GM12801 (cell line): ENCODE measurements around the gene KIFC3.

Source experiments
- TF ChIP-seq, protein P1 (sequence below): IDR thresholded peaks from one replicate; pipeline ENCODE4 v1.5.1; 2011; ENCODE audit warnings: control low read depth; ENCODE audit not compliant: insufficient read length; ENCODE audit errors: extremely low read depth

KIFC3 gene

DNA sequence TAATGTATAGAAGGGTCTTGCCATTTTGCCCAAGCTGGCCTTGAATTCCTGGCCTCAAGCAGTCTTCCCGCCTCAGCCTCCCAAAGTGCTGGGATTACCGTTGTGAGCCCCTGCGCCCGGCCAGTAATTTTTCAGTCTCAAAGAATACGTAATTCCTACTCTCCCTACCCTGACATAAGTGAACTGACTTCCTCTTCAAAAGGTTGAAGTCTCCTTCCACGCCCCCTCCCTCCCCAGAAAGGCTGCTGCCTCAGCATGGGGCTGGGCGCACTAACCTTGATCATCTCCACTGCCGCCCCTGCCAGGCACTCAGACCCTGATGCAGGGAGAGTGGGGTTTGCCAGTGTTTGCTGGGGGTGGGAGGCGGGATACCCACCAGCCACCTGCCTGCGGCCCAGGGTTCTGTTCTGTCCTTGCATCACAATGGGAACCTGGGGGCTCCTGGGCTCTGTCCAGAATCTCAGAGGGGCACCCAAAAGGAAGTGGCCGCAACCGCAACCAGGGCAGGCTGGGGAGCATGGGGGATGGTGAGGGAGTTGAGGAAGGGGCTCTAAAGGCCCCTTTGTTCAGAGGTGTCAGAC lies 27.5 kb downstream of the KIFC3 start:
- TF ChIP-seq, protein P1, sequence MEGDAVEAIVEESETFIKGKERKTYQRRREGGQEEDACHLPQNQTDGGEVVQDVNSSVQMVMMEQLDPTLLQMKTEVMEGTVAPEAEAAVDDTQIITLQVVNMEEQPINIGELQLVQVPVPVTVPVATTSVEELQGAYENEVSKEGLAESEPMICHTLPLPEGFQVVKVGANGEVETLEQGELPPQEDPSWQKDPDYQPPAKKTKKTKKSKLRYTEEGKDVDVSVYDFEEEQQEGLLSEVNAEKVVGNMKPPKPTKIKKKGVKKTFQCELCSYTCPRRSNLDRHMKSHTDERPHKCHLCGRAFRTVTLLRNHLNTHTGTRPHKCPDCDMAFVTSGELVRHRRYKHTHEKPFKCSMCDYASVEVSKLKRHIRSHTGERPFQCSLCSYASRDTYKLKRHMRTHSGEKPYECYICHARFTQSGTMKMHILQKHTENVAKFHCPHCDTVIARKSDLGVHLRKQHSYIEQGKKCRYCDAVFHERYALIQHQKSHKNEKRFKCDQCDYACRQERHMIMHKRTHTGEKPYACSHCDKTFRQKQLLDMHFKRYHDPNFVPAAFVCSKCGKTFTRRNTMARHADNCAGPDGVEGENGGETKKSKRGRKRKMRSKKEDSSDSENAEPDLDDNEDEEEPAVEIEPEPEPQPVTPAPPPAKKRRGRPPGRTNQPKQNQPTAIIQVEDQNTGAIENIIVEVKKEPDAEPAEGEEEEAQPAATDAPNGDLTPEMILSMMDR = no peak

DNA sequence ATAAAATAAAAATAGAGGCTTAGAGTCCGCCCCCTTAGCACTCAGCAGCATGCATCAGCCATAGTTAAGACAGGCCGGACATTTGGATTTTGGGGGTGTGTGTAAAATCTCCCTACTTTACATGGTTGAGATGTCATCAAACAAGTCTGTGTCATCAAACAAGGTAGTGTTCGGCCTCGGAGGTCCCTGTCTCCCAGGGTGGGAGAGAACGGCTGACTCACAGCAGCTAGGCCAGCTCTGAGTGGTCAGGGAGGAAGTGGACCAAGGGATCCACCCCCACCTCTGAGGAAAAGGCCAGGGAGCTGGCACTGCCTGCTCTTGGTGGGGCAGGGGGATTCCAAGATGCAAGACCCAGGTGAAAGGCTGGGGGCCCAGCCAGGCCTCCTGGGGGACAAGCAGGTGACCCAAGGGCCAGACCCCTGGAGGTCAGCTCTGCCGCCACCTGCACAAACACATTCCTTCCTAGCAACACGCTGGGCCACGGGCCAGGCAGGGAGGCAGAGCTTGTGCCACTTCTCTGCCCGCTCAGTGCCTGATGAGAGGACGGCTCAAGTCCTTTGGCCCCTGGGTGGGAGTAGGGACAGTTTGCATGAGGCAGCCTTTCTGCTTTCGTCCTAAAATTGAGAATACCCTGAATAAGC lies 28.5 kb downstream of the KIFC3 start:
- TF ChIP-seq, protein P1 = no peak

DNA sequence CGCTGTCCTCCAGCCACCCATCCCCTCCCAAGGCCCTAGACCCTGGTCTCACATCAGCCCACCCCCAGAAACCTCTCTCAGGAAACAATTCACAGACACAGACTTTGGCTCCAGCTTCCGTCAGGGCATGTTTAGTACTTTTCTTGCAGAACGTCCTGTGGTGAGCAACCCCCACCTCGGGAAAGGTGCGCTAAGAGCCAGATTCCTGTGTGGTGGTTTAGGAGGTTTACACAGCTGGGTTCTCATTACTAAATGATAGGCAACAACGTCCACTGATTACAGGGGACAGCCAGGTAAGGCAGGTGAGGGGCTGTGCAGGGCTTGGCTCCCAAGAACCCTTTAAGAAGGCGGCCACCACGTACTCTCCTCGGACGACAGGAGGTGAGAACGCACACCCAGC lies 29.3 kb downstream of the KIFC3 start:
- TF ChIP-seq, protein P1 = no peak

DNA sequence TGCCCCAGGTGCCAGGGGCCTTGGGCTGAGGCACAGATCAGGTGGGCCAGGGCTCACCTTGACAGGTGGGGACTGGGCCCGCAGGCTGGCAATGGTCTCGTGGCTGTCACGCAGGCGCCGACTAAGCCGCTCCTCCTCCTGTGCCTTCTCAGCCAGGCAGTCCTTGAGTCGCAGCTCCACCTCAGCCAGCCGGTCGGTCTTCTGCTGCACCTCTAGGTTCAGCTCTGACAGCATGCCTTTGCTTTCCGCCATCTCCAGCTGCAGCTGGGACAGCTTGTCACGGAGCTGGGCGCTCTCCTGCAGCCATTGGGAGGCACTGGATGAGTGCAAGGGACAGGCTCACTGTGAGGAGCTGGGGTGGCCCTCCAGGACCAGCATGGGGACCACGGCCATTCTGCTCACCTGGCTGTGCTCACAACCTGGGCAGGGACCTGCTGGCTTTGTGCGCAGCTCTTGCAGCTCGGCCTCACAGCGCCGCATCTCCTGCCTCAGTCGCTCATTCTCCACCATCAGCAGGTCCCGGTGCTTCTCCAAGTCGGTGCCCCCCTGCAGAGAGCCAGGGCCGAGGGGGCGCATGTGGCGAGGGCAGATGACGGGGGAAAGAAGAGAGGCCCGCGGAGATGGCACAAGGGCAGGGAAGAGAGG lies 31.0 kb downstream of the KIFC3 start:
- TF ChIP-seq, protein P1 = no peak

DNA sequence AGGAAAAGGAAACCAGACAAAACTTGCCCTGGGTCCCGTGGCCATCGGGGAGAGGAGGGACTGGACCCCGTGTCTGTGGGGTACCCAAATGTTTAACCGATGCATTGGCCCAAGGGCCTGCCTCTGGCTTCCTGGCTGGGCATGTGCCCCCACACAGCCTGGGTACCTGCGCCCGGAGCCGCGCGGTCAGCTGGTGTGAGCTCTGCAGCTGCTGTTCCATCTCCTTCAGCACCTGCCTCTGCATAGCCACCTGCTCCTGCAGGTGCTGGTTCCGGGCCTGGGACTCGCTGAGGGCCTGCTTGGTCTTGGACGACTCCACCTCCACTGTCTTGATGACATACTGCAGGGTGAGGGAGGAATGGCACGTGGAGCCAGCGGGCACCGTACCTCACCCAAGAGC lies 31.9 kb downstream of the KIFC3 start:
- TF ChIP-seq, protein P1 = no peak

DNA sequence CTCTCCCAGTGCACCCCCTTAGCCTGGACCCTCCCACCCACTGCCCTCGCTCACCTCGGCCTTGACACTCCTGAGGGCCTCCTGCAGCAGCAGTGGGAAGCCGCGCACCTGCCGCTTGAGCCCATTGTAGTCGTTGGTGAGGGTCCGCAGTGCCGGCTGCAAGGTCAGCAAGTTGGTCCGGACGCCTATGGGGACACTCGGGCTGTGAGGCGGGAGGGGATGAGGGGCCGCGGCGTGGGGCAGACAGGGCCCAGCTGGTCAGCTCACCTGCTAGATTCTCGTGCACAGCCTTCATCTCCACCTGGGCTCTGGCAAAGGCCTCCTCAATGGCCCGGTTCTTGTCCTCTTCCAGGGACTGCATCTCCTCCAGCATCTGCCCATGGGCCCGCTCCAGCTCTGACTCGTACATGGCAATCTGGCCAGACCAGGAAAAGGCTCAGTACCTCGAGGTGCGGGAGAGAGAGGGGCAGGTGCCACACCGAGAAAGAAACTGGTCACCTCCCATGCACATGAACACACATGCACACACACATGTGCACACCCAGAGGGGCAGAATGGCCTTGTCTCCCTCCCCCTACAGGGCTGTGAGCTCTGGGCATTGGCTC lies 32.6 kb downstream of the KIFC3 start:
- TF ChIP-seq, protein P1 = no peak

DNA sequence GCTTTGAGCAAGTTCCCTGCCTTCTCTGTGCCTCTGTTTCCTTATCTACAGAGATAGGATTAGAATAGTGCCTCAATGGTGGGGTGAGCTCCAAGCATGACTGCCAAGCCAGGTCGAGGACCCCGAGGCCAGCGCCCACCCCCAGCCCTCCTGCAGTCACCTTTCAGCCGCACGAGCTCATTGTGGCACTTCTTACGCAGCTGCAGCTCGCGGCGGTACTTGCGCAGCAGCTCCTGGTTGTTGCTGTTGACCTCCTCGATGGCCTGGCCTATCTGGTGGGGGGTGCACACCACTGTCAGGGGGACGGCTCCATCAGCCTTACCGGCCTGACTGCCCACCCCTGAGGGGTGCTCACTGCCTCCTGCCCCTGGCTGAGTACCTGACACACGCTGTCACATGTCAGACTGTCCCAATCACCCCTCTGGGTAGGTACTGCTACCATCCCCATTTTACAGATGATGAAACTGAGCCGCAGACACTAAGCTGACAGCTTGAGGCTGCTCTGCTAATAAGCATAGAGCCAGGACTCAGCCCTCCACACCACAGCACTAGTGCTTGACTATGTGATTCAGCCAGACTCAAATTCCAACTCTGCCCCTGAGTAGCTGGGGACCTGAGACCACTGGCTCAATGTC lies 35.5 kb downstream of the KIFC3 start:
- TF ChIP-seq, protein P1 = no peak
